Pulmonary artery endothelial cell (primary cell): Measurements from ENCODE around the gene SPRED1. TPM values are rescaled to one million over a fixed set of nuclear protein-coding genes. Genes with fewer than 3 reads are reported as not detected.
"Not testable (repeated sequence)": the region's sequence is repeated elsewhere in the genome, so short reads cannot be mapped to it uniquely, and the experiment has no call there.

Experiments
- DNase-seq: peaks from one replicate; pipeline ENCODE4 v3.0.0-alpha.2; 2011; ENCODE audit warnings: low read depth, low spot score
- total RNA-seq: library from RNA; depleted of rRNA; stranded (reverse); fragments of >200 nt; gene quantifications from 2 replicates; pipeline ENCODE4 v1.2.3, GENCODE V29; 2014

Gene SPRED1
- total RNA-seq, 1 donor from 2014 or later = 27.8 TPM

- no peak for DNase-seq
Observed at GRCh38 chr15:38231436-38231835, 21.2 kb upstream of the SPRED1 start.

- not testable (repeated sequence) for DNase-seq
Observed at GRCh38 chr15:38237021-38237420, 15.6 kb upstream of the SPRED1 start.

GRCh38 chr15:38238311-38238710 lies 14.3 kb upstream of the SPRED1 start:
- DNase-seq = no peak

GRCh38 chr15:38242055-38242454 lies 10.6 kb upstream of the SPRED1 start:
- no peak for DNase-seq

- DNase-seq = no peak
Observed at GRCh38 chr15:38243278-38244055, 9.2 kb upstream of the SPRED1 start.

GRCh38 chr15:38247336-38247735 lies 5.3 kb upstream of the SPRED1 start:
- DNase-seq = no peak

GRCh38 chr15:38253351-38253781 lies 730 bp downstream of the SPRED1 start:
- no peak for DNase-seq

GRCh38 chr15:38254051-38254883 lies 1.6 kb downstream of the SPRED1 start:
- DNase-seq = no peak

GRCh38 chr15:38255690-38256089 lies 3.1 kb downstream of the SPRED1 start:
- no peak for DNase-seq

- no peak for DNase-seq
Observed at GRCh38 chr15:38257676-38258075, 5.0 kb downstream of the SPRED1 start.

GRCh38 chr15:38259134-38259533 lies 6.5 kb downstream of the SPRED1 start:
- DNase-seq = no peak

GRCh38 chr15:38260077-38260476 lies 7.4 kb downstream of the SPRED1 start:
- DNase-seq = no peak

- DNase-seq = no peak
Observed at GRCh38 chr15:38263251-38263650, 10.6 kb downstream of the SPRED1 start.

GRCh38 chr15:38263996-38264395 lies 11.4 kb downstream of the SPRED1 start:
- DNase-seq = no peak

- DNase-seq = no peak
Observed at GRCh38 chr15:38266247-38266986, 13.8 kb downstream of the SPRED1 start.

GRCh38 chr15:38267421-38268022 lies 14.9 kb downstream of the SPRED1 start:
- DNase-seq = no peak

GRCh38 chr15:38271144-38271543 lies 18.5 kb downstream of the SPRED1 start:
- no peak for DNase-seq

- no peak for DNase-seq
Observed at GRCh38 chr15:38271895-38272294, 19.3 kb downstream of the SPRED1 start.

GRCh38 chr15:38272431-38272830 lies 19.8 kb downstream of the SPRED1 start:
- not testable (repeated sequence) for DNase-seq

- no peak for DNase-seq
Observed at GRCh38 chr15:38274135-38274534, 21.5 kb downstream of the SPRED1 start.

GRCh38 chr15:38275959-38276358 lies 23.3 kb downstream of the SPRED1 start:
- no peak for DNase-seq
